Activated T-helper 1 cell treated with anti-CD3 and anti-CD28 coated beads, Interleukin-2, amount 50 U/mL, for 16 hours (primary cell): ENCODE measurements around the gene LCP2.

ENCODE experiments used
- DNase-seq, 2 donors: peaks; one replicate each; pipeline ENCODE4 v3.0.0-alpha.2; 2020; ENCODE audit warnings: low read depth in 1 of 2, low spot score in 1 of 2

Gene LCP2

GRCh38 chr5:170219615-170220014, 78.0 kb downstream of the LCP2 start:
- DNase-seq: no peak

- DNase-seq: no peak
These were observed 78.9 kb downstream of the LCP2 start for GRCh38 chr5:170218726-170219125.

- no peak for DNase-seq
These were observed 79.7 kb downstream of the LCP2 start for GRCh38 chr5:170217831-170218230.

GRCh38 chr5:170216257-170216864, 81.2 kb downstream of the LCP2 start:
- no peak for DNase-seq

GRCh38 chr5:170211575-170212334, 85.8 kb downstream of the LCP2 start:
- DNase-seq: no peak

GRCh38 chr5:170206958-170207357, 90.6 kb downstream of the LCP2 start:
- DNase-seq: no peak

GRCh38 chr5:170206216-170206615, 91.4 kb downstream of the LCP2 start:
- no peak for DNase-seq

GRCh38 chr5:170204202-170204601, 93.4 kb downstream of the LCP2 start:
- DNase-seq: no peak

GRCh38 chr5:170202117-170202516, 95.5 kb downstream of the LCP2 start:
- no peak for DNase-seq

- no peak for DNase-seq
These were observed 96.3 kb downstream of the LCP2 start for GRCh38 chr5:170201311-170201710.

GRCh38 chr5:170200876-170201275, 96.7 kb downstream of the LCP2 start:
- no peak for DNase-seq
